ENCODE results near the gene IL1RAPL2.

GRCh38 chrX:105759598-105759997 is 1193.6 kb downstream of the IL1RAPL2 start:
- no peak for TF ChIP-seq CTCF (conservative IDR thresholded peaks at IDR 0.05)
- no peak for TF ChIP-seq EZH2 (IDR thresholded peaks at IDR 0.05; ENCODE audit: low read depth)

Measured in PC-9 (cell line).